ENCODE measurements around the gene TASOR2. TPM values are rescaled to one million over a fixed set of nuclear protein-coding genes. Genes with fewer than 3 reads are reported as not detected.

TASOR2 gene
- total and polyA plus RNA-seq, 9 of the 15 experiments (the other 6 are each of a cell fraction or from before 2014, with no cell fraction given): 12.7 to 75.3 (median 52.3) TPM

- TF ChIP-seq ZNF280A (IDR thresholded peaks at IDR 0.05; ENCODE audit: low read depth, partially characterized antibody) (no peak), MGA (IDR thresholded peaks at IDR 0.05) (no peak), MXI1 (IDR thresholded peaks at IDR 0.05; ENCODE audit: low read depth, low read length) (no peak)
These were observed 12.7 kb downstream of the TASOR2 start (continued) for GRCh38 chr10:5697342-5697741.

All from K562 (cell line).